GM18868 (cell line): Measurements from ENCODE around the gene SLC6A11.

Experiments used
- ATAC-seq: cut with Tn5 transposase; IDR thresholded peaks from one replicate; pipeline ENCODE4 v1.9.1; 2021; ENCODE audit warnings: mild to moderate bottlenecking, moderate library complexity; ENCODE audit not compliant: unreplicated experiment

Gene SLC6A11

DNA sequence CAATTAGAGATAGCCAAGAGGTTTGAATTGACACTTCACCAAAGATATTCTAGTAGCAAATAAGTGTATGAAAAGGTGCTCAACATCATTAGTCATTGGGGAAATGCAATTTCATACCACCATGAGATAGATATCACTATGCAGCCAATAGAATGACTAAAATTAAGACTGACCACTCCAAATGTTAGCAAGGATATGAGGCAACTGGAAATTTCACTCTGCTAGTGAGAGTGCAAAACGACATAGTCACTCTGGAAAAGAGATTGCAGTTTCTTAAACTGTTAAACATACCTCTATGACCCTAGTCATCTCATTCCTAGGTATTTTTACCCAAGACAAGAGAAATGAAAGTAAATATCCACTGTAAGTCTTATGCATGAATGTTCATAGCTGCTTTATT, 27.6 kb upstream of the SLC6A11 start:
- no peak for ATAC-seq

DNA sequence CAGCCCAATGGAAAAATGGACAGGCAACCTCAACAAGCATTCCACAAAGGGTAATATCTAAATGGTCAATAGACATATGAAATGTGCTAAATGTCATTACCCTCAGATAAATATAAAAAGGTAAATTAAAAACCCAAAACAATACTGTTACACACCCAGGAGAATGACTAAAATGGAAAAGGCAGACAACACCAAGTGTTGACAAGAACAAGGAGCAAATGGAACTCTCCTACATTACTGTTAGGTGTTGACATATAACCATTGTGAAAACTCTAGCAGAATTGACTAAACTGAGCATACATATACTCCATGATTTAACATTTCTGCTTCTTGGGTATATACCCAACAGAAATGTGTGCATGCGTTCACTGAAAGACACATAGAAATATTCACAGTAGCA, 25.3 kb upstream of the SLC6A11 start:
- no peak for ATAC-seq

DNA sequence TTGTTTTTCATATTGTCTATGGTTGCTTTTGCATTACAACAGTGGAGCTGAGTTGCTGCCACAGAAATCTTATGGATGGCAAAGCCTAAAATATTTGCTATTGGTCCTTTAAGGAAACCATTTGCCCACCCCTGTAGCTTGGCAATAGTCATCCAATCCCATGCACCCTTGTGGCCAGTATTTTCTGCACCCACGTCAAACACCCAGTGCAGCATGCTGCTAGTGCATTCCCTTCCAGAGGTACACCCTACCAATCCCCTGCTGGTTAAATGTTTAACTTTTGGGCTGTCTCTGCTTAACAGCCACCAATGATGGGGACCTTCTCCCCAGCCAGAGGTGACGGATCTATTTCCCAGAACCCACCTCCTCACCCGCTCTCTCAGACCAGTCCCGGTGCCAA, 23.8 kb upstream of the SLC6A11 start:
- ATAC-seq: no peak

DNA sequence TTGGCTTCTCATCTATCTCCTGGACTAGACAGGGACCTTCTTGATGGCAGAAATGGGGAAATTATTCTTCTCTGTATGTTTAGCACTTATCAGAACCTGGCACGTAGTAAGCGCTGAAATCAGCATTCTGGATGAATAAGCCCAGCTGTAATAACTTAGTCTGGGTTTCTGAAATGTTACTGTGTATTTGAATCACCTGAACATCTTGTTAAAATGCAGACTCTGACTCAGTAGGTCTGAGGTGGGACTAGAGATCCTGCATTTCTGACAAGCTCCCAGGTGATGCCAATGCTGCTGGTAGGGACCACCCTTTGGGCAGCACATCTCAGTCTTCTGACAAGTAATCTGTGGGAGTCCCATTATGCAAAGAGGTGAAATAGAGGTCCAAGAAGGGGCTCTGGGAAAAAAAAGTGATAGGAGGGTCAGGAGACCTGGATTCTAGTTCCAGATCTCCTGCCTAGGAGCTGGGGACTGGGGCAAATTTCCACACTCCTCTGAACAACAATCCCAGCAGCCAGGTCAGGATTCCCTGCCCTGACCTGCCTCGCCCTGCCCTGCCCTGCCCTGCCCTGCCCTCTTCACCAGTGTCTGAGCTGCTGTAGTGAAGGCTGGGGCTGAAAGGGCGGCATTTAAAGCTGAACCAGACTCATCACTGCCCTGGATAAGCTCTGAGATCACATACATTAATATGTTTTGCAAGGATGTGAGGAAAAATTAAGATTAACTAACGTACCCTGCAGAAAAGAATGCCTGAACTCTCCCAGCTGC, 17.2 kb upstream of the SLC6A11 start:
- no peak for ATAC-seq

DNA sequence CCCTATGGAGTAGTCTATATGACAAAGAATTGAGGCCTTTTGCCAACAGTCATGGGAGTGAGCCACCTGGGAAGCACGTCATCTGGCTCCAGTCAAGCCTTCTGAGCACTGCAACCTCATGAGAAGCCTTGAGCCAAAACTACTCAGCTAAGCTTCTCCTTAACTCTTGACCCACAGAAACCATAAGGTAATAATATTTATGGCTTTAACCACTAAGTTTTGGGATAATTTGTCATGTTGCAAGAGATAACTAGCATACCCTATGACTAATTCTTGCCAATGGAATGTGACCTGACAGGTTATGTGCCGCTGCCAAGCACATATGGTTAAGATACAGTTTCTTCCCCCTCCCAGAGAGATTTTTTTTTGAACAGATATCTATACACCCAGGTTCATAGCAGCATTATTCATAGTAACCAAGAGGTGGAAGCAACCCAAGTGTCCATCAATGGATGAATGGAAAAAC, 11.8 kb upstream of the SLC6A11 start:
- ATAC-seq: no peak

DNA sequence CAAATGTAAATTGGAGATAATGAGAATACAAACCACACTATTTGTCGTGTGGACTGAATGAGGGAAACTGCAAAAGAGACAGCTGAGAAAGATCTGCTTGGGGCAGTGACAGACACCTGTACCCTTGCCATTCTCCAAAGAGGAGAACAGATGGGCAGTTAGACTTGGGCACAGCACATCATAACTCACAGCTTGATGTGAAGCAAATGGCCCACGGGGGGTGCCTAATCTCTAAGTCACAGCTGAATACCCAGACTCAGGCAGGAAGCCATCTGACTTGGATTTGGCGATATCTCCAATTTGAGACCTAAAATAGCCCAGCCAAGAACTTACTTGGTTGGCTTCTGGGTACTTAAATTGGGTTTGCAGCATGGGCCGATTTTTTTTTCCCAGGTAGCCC, 10.0 kb upstream of the SLC6A11 start:
- ATAC-seq: no peak

DNA sequence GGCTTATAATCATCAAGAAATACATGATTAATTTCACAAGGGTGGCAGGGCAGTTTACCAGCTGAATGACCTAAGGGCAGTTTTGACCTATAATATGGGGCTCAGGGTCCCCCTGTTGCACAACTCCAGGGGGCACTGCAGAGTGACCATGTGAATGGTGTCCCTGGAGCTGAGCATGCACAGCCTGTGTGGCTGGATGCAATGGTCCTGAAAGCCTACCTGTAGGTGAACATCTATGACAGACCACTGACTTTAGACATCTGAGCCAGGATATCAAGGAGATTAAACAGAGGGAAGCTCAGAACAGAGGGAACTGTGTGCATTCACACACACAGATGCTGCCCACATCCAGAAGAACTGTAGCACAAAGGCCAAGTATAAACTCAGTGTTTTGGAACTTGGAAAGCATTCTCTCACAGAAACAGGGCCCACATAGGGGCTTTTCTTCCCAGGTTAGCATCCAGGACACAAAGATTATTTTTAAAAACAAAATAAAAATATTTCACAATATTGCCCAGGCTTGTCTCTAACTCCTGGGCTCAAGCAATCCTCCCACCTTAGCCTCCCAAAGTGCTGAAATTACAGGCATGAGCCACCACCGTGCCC, 7.8 kb upstream of the SLC6A11 start:
- no peak for ATAC-seq

DNA sequence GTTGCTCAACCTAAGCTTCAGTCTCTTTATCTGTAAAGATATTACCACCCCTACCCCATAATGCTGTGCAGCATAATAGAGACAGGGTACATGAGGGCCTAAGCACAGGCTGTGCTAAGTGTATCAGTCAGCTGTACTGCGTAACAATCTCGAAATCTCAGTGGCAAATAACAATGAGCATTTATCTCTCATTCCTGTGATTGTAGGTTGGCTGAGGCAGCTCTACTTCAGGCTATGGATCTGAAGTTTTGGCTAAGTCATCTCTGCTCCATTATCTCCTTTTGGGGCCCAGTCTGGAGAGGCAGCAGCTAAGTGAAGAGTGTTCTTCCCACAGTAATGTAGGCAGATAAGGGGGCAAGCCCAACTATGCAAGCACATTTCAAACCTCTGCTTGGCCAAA, 7.1 kb upstream of the SLC6A11 start:
- ATAC-seq: no peak

DNA sequence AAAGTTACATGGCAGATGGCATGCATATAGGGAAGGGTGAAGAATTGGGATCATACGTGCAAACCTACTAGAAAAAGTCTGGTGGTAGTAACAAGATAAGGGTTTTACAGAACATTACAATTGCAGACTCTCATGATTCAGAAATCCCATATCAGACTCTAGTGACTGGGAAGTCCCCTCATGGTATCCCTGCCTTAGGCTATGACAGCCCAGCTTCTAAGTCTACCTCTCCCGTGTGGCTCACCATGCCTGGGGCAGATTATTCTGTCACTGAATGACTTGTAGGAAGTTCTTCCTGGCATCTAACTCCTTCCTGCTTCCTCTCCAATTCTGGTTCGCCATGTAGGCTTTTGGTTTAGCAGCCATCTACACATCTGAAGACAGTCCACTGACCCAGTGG, 5.7 kb upstream of the SLC6A11 start:
- ATAC-seq: no peak

DNA sequence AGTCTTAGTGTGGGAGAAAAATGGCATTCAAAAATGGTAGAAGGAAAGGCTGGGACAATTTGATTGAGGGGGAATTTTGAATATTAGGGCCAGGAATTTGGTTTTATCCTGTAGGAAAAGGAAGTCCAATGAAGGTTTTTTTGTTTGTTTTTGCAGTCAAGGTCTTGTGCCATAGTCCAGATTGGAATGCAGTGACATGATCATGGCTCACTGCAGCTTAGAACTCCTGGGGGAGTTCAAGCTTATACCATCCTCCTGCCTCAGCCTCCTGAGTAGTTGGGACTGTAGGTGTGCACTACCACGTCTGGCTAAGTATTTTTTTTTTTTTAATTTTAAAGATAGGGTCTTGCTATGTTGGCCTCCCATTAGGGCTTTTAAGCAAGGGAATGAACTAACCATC, 2.6 kb upstream of the SLC6A11 start:
- ATAC-seq: no peak

DNA sequence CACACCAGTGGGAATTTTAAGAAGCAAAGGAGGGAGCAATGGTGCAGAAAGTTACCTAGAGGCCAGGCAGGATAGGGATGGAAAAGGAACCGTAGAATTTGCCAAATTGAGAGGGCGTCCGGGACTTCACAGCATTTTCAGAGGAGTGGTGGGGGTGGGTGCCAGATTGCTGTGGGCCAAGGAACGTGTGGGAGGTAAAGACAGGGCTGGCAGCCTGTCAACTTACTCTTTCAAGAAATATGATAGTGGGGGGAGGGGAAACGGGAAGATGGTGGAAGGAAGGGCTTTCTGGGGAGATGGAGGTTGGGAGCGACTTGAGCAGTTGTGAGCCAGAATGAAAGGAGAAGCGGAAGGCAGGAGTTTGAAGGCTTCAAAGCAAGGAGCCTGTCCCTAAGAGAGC, 1.4 kb upstream of the SLC6A11 start:
- no peak for ATAC-seq

DNA sequence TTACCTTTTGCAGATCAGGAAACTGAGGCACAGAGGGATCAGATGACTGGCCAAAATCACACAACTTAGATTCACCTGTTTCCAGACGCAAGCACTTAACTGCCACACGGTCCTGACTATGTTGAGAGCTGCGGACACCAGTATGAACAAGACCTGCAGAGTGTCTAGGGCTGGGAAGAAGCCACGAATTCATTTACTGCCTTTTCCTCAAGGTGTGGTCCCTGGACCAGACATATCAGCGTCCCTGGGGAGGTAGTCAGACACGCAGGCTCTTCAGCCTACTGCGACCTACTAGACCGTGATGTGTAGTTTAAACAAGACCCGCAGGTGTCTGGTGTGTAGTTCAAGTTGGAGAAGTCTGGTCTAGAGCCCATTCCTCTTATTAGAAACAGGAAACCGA, 541 bp upstream of the SLC6A11 start:
- ATAC-seq: no peak

DNA sequence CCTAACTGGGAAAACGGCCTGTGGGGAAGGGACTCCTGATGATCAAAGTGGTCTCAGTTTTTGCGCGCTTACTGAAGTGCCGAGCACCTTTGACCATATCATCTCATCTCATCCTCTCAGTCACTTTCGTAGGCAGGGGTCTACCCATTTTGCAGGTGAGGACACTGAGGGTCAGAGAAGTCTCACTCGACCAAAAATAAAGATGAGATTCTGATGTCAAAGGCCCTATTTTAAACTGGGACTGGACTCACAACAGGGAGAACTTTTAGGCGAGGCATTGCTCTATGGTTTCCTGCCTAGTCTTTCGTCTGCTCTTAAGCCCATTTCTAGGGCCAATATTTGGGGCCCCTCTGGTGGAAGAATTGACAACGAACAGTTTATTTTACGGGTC, 830 bp downstream of the SLC6A11 start:
- no peak for ATAC-seq

DNA sequence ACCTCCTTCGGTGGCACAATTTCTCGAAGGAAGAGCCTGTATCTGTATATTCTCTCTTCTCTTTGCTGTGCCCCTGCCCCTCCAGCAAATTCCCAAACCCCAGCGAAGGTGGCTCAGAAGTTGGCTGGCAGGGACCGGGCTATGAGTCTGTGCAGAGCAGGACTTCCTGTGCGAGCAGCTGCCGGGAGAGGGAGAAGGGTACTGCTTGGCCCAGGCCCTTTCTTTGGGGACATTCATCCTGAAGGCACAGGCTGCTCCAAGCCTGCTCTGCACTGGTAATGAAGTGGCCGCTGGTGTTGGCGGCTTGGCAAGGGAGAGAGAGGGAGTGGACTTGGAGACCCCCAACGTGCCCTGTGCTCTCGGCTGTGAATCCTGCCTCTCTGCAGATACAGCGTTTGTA, 1.5 kb downstream of the SLC6A11 start:
- ATAC-seq: no peak

DNA sequence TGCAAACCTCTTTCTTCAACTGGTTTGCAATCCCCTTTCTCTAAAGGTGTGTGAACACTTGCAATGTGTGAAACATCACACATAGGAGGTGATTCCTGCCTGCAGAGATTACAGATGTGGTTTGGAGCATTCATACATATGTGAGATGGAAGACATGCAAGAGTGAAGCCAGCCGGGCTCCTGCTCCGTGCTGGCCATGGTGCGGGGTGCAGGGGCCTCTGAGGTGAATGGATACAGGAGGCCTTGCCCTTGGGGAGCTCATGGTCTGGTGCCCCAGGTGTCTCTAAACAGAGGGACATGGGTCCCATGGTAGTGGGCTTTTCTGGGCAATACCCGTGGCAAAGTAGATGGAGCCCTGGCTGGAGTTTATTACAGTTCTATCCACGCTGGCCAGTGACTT, 6.0 kb downstream of the SLC6A11 start:
- ATAC-seq: no peak

DNA sequence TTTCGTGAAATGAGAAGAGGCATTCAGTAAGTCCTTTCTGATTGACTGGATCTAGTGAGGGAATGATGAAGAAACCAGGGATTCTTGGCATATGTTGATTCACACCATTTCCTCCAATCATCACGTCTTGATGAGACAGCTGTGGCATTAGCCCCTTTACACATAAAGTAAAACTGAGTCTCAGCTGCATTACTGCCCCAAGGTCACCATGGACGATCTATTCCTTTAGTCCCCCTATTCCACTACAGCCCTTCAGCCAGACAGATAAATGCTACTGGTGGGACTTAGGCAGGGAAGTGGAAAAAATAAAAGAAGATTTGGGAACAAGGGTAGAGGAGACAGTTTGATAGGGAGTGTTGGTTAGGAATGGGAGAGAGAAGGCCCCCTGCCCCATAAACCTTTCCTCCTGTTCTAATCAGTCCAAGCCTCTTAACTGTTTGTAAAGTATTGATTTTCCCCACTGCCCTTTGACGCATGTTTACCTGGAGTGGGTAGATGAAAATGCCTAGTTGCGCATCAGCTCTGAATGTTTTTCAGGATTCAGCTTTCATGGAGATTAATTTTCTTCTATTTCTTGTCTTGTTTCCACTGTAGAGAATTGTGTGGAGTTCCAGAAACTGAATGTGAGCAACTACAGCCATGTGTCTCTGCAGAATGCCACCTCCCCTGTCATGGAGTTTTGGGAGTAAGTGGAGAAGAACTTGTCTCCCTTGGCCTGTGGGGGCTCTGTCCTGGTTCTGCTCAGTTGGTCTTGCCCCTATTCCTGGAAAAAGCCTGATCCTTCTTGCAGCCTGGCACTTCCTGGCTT, 6.9 kb downstream of the SLC6A11 start:
- ATAC-seq: no peak

DNA sequence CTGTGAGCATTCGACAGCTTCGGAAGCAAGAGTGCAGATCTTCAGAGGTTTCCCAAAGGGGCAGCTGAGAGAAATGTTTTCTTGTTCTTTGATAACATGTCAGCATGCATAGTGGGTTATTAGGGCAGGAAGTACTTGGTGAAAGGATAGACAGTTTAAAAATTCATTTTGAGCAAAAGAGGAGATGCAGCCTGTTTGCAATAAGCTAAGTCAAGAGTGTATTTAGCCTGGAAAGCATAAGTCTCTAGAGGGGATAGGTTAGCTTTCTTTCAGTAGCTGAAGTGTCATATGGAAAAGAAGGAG, 7.4 kb downstream of the SLC6A11 start:
- ATAC-seq: no peak

DNA sequence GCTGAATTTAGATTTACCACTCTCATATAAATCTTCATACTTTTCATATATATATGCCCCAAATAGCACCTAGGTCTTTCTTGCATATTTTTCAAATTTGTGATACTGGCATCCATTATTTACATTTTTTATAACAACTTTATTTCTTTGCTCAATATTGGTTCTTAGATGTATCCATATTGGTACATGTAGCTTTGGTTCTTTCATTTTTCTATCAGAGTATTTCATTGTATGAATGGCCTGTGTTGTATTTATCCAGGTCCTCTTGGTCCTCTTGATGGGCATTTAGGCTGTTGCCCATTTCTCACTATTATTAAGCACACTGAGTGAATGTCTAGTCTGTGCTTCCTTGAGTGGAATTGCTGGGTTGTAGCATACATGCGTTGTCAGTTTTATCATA, 8.4 kb downstream of the SLC6A11 start:
- ATAC-seq: no peak

DNA sequence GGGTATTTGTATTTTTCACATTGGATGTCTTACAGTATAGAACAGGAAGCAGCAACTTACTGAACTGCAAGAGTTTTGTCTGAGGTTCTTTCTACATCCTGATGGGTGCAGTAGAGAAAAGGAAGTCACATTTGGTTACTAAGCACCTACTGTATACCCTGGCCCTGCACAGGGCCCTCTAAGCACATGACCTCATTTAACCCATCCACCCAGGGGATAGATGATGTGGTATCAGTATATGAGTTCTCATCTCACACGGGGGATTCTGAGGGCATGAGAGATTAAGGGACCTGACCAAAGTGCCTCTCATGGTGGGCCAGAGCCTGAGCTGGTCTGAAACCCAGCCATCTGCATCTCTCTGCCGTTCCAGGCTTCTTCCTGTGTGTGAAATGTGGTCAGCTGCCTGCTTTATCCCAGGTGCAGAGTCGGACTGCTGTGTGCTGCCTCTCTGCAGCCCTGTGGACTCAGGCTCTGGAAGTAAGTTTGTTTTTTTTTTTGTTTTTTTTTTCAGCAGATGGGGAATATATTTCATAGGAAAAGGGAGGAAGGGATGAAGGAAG, 17.9 kb downstream of the SLC6A11 start:
- no peak for ATAC-seq

DNA sequence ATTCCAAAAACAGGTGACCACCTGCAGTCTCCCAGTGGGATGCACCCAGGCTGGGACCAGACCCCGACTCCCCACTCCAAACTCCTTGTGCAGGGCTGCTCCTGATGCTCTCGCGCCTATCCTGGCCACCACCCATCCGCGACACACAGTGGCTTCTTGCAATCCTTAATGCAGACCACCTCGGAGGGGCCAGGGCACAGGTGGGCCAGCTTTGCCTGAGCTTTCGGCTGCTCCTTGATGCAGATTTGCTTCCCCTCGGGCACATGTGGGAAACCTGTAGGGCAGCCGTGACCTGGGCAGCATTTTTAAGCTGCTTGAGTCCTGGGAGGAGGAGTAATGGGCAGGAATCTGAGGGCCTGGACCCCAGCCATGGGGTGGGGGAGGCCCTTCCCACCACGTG, 18.9 kb downstream of the SLC6A11 start:
- ATAC-seq: no peak

DNA sequence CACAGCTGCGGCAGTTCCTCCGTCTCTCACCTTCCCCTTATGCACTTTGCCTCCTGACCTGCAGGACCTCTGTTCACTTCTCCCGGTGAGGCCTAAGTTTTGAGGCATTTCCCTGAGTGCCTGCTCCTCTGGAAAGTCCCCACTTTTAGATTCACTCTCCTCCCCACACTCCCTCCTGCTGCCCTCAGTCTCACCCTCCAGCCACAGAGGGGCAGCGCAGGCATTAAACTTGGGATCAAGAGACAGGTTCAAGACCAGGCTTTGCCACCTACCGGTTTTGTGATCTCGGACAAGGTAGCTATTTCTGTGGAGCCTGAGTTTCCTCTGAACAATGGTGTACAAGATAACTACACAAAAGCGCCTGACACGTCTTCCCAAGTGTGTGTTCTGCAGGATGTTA, 19.4 kb downstream of the SLC6A11 start:
- ATAC-seq: no peak

DNA sequence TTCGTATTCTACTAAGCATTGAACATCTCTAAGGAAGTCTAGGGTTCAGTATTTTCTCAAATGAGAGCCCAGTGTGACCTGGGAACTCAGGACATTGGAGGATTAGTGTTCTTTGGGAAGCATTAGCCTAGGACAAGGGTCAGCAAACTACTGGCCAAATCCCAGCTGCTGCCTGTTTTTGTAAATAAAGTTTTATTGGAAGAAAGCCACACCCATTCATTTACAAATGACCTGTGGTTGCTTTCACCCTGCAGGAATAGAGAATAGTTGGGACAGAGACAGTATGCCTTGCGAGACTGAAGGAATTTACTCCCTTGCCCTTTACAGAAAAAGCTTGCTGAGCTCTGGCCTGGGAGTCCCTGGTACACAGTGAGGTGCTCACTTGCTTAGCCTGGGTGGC, 20.6 kb downstream of the SLC6A11 start:
- no peak for ATAC-seq
